ENCODE results near the gene RFTN1. TPM values are rescaled to one million over a fixed set of nuclear protein-coding genes. Genes with fewer than 3 reads are reported as not detected.
A peak's percentile ranks its signal among the peaks of the same experiment; 100 is the strongest.

Gene RFTN1
- total RNA-seq, 4 donors from 2014 or later: 113 to 137 (median 122) TPM

- Histone ChIP-seq H3K27me3 (no peaks in the 10 kb centered on the region), H3K36me3 (peaks cover 0 to 26% (median 0%) of the 10 kb centered on the region in 3 donors), H3K4me3 (no peak overlapping the region), H3K9me3 (no peaks in the 10 kb centered on the region), H3K27ac (peak overlapping the region in 2 of 4 donors; percentile 80 to 86), H3K4me1 (peaks cover 0 to 53% (median 36%) of the 10 kb centered on the region in 4 donors)
- WGBS, 2 donors: 72 to 79% methylated on average over 6 of the region's 6 CpGs
- DNase-seq (ENCODE audit: low spot score in 2 of 2): no peak
- no peak for TF ChIP-seq EP300 (IDR thresholded peaks at IDR 0.05)
- TF ChIP-seq CTCF (IDR thresholded peaks at IDR 0.05): no peak
- no peak for TF ChIP-seq POLR2A (IDR thresholded peaks at IDR 0.05)
These were observed 137.6 kb downstream of the RFTN1 start for GRCh38 chr3:16375891-16376290.

DNA sequence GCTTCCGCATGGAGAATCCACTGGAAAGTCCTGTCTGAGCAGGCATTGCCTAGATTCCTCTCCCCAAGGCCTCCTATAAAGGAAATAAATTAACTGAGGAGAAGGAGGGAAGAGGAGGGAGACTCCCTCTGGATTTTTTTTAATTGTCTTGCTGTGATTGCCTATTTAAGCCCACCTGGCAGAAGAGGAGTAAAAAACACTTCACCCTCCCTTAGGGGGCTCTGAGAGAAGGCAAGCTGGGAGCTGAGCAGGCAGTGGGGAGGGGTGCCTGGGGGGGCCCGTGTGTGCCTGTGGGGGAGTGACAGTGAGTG, 138.6 kb downstream of the RFTN1 start:
- Histone ChIP-seq H3K27ac (peak overlapping the region; percentile 11 to 86 (median 72)), H3K9me3 (no peaks in the 10 kb centered on the region), H3K36me3 (peaks cover 0 to 26% (median 0%) of the 10 kb centered on the region in 3 donors), H3K4me1 (peaks cover 0 to 63% (median 42%) of the 10 kb centered on the region in 4 donors), H3K4me3 (no peak overlapping the region), H3K27me3 (no peaks in the 10 kb centered on the region)
- TF ChIP-seq POLR2A (IDR thresholded peaks at IDR 0.05): no peak
- TF ChIP-seq EP300 (IDR thresholded peaks at IDR 0.05): no peak
- TF ChIP-seq CTCF (IDR thresholded peaks at IDR 0.05): no peak
- DNase-seq (ENCODE audit: low spot score in 2 of 2): no peak
- WGBS, 2 donors: 63 to 67% methylated on average over 2 of the region's 2 CpGs

DNA sequence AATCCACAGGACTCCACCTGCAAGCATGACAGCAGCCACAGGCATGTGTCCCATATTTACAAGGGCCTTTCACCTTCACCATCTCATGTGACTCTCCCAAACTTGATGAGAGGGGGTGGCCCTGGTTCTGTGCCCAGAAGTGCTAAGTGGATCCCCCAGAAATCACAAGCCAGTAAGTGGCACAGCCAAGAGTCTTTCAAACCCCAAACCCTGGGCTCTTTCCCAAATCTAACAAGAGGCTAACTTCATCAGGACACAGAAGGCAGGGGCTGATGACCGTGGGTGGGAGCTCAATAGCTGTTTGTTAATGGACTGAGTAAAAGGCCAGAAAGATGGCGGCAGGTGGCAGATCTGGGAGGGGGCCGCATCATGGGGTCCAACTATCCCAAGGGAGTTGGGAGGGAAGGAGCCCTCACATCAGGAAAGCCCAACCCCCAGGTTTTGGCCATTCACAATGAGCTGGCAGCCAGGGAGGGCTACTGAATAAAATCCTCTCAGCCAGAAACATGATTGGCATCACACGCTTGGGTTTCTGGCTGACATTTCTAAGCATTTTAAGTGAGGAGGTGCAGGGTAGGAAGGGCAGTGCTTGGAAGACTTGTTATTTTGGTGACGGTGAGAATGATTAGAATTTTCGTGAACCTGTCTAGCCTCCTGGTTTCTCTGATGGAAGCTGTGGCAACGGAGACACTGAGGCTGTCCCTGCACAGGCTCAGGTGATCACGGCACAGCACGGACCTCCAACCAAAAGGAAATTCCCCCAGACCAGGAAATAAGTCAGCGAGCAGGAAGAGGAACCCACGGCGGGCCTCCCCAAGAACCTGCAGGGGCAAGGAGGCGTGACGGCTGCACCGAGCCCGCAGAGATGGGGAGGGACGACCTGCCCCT, 139.2 kb downstream of the RFTN1 start:
- Histone ChIP-seq H3K27me3 (no peaks in the 10 kb centered on the region), H3K4me1 (peaks cover 0 to 69% (median 45%) of the 10 kb centered on the region in 4 donors), H3K4me3 (no peak overlapping the region), H3K36me3 (peaks cover 0 to 26% (median 0%) of the 10 kb centered on the region in 3 donors), H3K27ac (peak overlapping the region; percentile 64 to 86 (median 74)), H3K9me3 (no peaks in the 10 kb centered on the region)
- no peak for TF ChIP-seq CTCF (IDR thresholded peaks at IDR 0.05)
- TF ChIP-seq EP300 (IDR thresholded peaks at IDR 0.05): peak in 1 of 2 donors; percentile 66
- whole genome bisulfite sequencing, 2 donors: 67 to 72% methylated on average over 17 of the region's 17 CpGs
- no peak for DNase-seq (ENCODE audit: low spot score in 2 of 2)

DNA sequence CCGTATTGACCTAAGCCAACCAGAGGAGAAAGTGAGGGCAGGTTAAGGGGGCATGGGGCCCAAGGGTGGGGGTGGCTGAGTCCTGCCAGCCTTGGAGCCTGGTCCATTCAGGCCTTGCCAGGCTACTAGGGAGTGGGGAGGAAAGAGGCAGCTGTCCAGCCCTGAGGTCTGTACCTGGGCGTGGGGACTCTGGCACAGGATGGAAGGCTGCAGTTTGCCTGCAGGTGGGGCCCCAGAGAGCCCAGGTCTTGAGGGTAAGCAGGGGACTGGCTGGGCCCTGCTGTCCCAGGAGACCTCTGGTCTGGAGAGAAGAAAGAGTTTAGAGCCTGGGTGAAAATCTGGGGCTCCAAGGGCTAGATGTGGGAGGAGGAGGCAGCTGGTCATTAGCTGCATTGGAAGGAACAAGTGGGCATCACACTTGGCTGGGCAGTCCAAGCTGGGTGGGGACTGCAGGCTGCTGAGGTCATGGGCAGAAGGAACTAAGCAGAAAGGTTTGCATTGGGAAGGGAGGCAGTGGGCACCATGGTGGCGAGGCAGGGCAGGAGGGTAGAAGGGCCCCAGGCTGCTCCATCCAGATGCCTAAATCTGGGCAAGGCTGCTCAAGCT, 140.1 kb downstream of the RFTN1 start:
- no peak for DNase-seq (ENCODE audit: low spot score in 2 of 2)
- H3K9me3 ChIP-seq: no peaks in the 10 kb centered on the region
- H3K36me3 ChIP-seq: peaks cover 0 to 26% (median 0%) of the 10 kb centered on the region in 3 donors
- WGBS, 2 donors: 46 to 80% methylated on average over 3 of the region's 3 CpGs
- peak overlapping the region; percentile 43 to 86 (median 74) for H3K27ac ChIP-seq
- H3K27me3 ChIP-seq: no peaks in the 10 kb centered on the region
- no peak for TF ChIP-seq EP300 (IDR thresholded peaks at IDR 0.05)
- no peak for TF ChIP-seq CTCF (IDR thresholded peaks at IDR 0.05)
- no peak for TF ChIP-seq POLR2A (IDR thresholded peaks at IDR 0.05)
- no peak overlapping the region for H3K4me3 ChIP-seq
- H3K4me1 ChIP-seq: peaks cover 0 to 70% (median 47%) of the 10 kb centered on the region in 4 donors

All from tibial nerve (tissue), 4 donors.